ENCODE measurements around the gene COL20A1. TPM values are rescaled to one million over a fixed set of nuclear protein-coding genes. Genes with fewer than 3 reads are reported as not detected.

The COL20A1 gene
- total and polyA plus RNA-seq, 4 donors, result 0.09 to 0.15 TPM; not detected in 2

DNA sequence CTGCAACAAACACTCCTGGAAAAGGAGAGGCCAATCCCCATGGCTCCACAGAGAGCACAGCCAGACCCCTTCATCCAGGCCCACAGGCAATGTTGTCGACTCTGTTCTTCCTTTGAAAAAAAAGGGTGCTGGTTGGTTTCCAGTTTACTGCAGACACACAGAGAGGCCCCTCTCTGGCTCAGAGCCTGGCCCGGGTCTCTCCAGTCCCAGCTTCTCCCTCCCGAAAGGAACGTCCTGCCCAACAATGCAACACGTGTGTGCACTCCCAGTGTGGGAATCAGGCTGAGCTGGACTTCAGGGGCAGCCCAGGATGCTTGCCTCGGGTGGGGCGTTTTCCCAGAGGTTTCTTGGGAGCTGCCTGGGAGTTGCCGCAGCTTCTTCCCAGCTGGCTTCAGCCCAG lies 34.2 kb upstream of the COL20A1 start:
- 24 to 27% methylated on average over 8 of the region's 8 CpGs for WGBS, 2 donors
- H3K36me3 ChIP-seq (ENCODE audit: control insufficient read depth in 1 of 2, insufficient read depth in 2 of 2, low read length in 1 of 2), result no peaks in the 10 kb centered on the region
- no peaks in the 10 kb centered on the region for H3K9me3 ChIP-seq (ENCODE audit: control insufficient read depth, low read length)
- H3K27ac ChIP-seq (ENCODE audit: low read depth in 1 of 2, low read length in 2 of 2), result no peak overlapping the region
- H3K4me1 ChIP-seq (ENCODE audit: control insufficient read depth in 1 of 2, insufficient read depth in 2 of 2, low read length in 2 of 2), result no peaks in the 10 kb centered on the region
- DNase-seq (no peak), ATAC-seq (ENCODE audit: low FRiP score) (no peak)
- no peaks in the 10 kb centered on the region for H3K27me3 ChIP-seq (ENCODE audit: control insufficient read depth in 1 of 2, insufficient read depth in 2 of 2, low read length in 1 of 2)
- intact Hi-C loops (cut with DNase I), result no loop called here
- H3K4me3 ChIP-seq (ENCODE audit: low read length in 2 of 2), result no peak overlapping the region

DNA sequence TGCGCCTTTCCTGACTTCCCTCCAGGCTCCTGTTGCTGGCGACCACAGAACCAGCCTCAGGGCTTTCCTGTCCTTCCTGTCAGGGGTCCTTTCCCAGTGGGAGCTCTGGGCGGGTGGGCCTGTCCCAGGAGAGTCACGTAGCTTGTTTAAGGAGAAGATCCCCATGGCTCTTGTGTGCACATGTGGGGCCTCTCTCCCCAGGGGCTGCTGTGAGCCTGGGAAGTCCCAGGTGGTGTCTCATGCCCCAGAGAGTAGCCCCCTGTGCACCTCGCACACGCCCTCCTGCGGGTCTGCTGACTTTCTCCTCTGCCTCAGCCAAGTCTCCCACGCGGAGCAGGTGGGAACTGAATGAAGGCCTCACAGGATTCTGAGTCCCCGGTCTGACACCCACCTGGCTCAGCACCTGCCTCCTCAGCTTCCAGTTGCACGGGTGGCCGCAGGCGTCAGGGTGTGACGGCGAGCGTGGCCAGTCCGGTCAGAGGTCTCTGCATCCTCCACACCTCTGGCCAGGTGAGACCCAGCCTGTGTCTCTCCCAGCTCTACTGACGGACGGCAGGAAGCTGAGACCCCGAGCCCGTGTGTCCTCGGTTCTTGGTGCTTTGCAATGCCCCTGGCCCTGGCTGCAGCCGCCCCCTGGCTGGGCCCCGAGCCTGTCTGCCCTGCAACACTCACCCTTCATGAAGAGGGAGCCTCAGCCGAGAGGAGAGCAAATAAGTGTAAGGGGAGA lies 33.1 kb upstream of the COL20A1 start:
- intact Hi-C loops (cut with DNase I), result no loop called here

DNA sequence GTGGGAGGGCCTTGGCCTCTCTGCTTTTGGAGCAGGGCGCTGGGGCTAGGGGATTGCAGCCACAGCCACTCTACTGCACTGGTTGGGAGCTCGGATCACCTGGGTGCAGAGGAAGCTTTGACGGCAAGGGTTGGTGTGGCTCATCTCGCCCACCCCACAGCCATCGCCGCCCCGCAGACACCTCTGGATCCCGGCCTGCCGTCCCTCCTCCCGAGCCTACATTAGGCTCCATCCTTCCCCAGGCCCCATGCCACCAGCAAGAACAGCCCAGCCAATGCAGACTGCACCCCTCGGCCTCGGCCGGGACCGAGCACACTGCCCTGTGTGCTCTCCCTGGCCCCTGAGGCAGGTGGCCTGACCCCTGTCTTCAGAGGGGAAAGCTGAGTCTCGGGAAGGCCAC lies 32.5 kb upstream of the COL20A1 start:
- H3K4me1 ChIP-seq (ENCODE audit: control insufficient read depth in 1 of 2, insufficient read depth in 2 of 2, low read length in 2 of 2), result no peaks in the 10 kb centered on the region
- no peaks in the 10 kb centered on the region for H3K27me3 ChIP-seq (ENCODE audit: control insufficient read depth in 1 of 2, insufficient read depth in 2 of 2, low read length in 1 of 2)
- no peak for ATAC-seq (ENCODE audit: low FRiP score)
- intact Hi-C loops (cut with DNase I), result no loop called here
- no peak for DNase-seq
- 89 to 95% methylated on average over 14 to 15 of the region's 15 CpGs for WGBS, 2 donors
- no peak overlapping the region for H3K4me3 ChIP-seq (ENCODE audit: low read length in 2 of 2)
- no peak overlapping the region for H3K27ac ChIP-seq (ENCODE audit: low read depth in 1 of 2, low read length in 2 of 2)
- H3K9me3 ChIP-seq (ENCODE audit: control insufficient read depth, low read length), result no peaks in the 10 kb centered on the region
- no peaks in the 10 kb centered on the region for H3K36me3 ChIP-seq (ENCODE audit: control insufficient read depth in 1 of 2, insufficient read depth in 2 of 2, low read length in 1 of 2)

More for the DNA sequence above, 33.1 kb upstream of the COL20A1 start:
- no peaks in the 10 kb centered on the region for H3K36me3 ChIP-seq (ENCODE audit: control insufficient read depth in 1 of 2, insufficient read depth in 2 of 2, low read length in 1 of 2)
- DNase-seq (no peak), ATAC-seq (ENCODE audit: low FRiP score) (peak; percentile 47)
- 86 to 88% methylated on average over 24 to 25 of the region's 25 CpGs for WGBS, 2 donors
- H3K27me3 ChIP-seq (ENCODE audit: control insufficient read depth in 1 of 2, insufficient read depth in 2 of 2, low read length in 1 of 2), result no peaks in the 10 kb centered on the region
- H3K4me1 ChIP-seq (ENCODE audit: control insufficient read depth in 1 of 2, insufficient read depth in 2 of 2, low read length in 2 of 2), result no peaks in the 10 kb centered on the region
- no peak overlapping the region for H3K27ac ChIP-seq (ENCODE audit: low read depth in 1 of 2, low read length in 2 of 2)
- H3K9me3 ChIP-seq (ENCODE audit: control insufficient read depth, low read length), result no peaks in the 10 kb centered on the region
- H3K4me3 ChIP-seq (ENCODE audit: low read length in 2 of 2), result no peak overlapping the region

DNA sequence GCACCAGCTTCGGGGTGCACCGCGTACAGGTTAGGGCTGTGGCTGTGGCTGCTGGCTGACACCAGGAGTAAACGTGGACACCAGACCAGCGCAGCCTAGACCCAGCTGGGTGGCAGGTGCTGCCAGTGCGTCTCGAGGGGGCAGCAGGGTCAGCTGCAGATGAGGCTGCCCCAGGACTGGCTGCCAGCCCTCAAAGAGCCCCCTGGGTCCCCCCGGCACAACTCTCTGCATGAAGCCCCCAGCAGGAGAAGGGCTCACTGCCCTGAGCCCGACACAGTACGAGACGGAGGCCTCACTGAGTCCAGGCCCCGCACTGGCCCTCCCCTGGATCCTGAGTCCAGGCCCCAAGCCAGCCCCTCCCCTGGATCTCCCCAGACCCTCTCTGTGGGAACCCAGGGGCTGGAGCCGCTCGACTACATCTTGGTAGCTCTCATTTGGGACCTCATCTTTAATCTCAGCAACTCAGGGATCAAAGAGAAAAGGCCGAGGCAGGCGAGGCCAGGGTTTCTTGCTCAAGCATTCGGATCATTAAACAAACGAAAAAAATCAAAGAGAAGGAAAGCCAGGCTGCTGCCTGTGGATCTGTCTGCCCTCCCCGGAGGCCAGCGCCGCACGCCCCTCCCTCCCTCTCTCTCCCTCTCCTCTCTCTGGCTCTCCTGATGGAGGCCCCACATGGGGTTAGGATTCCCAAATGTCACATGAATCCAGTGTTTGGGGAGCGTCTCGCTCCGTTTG lies 31.8 kb upstream of the COL20A1 start:
- no peak overlapping the region for H3K27ac ChIP-seq (ENCODE audit: low read depth in 1 of 2, low read length in 2 of 2)
- no peak overlapping the region for H3K4me3 ChIP-seq (ENCODE audit: low read length in 2 of 2)
- ATAC-seq (ENCODE audit: low FRiP score), result no peak
- no peak for DNase-seq
- H3K4me1 ChIP-seq (ENCODE audit: control insufficient read depth in 1 of 2, insufficient read depth in 2 of 2, low read length in 2 of 2), result no peaks in the 10 kb centered on the region
- H3K9me3 ChIP-seq (ENCODE audit: control insufficient read depth, low read length), result no peaks in the 10 kb centered on the region
- H3K27me3 ChIP-seq (ENCODE audit: control insufficient read depth in 1 of 2, insufficient read depth in 2 of 2, low read length in 1 of 2), result no peaks in the 10 kb centered on the region
- intact Hi-C loops (cut with DNase I), result no loop called here
- H3K36me3 ChIP-seq (ENCODE audit: control insufficient read depth in 1 of 2, insufficient read depth in 2 of 2, low read length in 1 of 2), result no peaks in the 10 kb centered on the region
- 43 to 51% methylated on average over 23 to 25 of the region's 25 CpGs for WGBS, 2 donors

DNA sequence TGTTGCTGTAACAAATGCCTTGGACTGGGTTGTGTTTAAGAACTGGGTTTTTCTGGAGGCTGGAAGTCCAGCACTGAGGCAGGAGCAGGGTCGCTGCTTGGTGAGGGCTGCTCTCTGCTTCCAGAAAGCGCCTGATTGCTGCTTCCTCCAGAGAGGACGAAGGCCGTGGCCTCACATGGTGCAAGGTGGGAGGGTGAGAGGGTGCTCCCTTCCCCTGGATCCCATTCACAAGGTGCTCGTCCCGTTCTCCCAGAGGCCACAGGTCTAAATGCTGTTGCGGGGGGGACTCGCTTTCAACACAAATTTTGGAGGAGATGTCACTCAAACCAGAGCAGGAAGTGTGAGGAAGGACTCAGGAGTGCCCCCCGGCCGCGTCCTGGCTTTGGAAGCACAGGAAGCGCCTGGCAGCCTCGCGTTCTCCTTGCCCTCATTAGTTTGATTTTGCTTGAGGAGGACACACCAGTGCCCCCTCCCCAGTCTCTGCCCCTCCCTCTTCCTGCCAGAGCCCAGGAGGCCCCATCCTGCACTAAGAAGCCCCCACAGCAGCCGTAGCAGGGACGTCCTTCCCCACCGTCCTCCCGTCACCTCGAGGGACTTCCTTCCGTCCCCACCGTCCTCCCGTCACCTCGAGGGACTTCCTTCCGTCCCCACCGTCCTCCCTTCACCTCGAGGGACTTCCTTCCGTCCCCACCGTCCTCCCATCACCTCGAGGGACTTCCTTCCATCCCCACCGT lies 31.0 kb upstream of the COL20A1 start:
- ATAC-seq (ENCODE audit: low FRiP score) (no peak), DNase-seq (no peak)
- H3K4me3 ChIP-seq (ENCODE audit: low read length in 2 of 2), result no peak overlapping the region
- no peaks in the 10 kb centered on the region for H3K36me3 ChIP-seq (ENCODE audit: control insufficient read depth in 1 of 2, insufficient read depth in 2 of 2, low read length in 1 of 2)
- no peak overlapping the region for H3K27ac ChIP-seq (ENCODE audit: low read depth in 1 of 2, low read length in 2 of 2)
- intact Hi-C loops (cut with DNase I), result no loop called here
- no peaks in the 10 kb centered on the region for H3K4me1 ChIP-seq (ENCODE audit: control insufficient read depth in 1 of 2, insufficient read depth in 2 of 2, low read length in 2 of 2)
- H3K27me3 ChIP-seq (ENCODE audit: control insufficient read depth in 1 of 2, insufficient read depth in 2 of 2, low read length in 1 of 2), result no peaks in the 10 kb centered on the region
- H3K9me3 ChIP-seq (ENCODE audit: control insufficient read depth, low read length), result no peaks in the 10 kb centered on the region
- 35 to 41% methylated on average over 28 to 30 of the region's 30 CpGs for WGBS, 2 donors

DNA sequence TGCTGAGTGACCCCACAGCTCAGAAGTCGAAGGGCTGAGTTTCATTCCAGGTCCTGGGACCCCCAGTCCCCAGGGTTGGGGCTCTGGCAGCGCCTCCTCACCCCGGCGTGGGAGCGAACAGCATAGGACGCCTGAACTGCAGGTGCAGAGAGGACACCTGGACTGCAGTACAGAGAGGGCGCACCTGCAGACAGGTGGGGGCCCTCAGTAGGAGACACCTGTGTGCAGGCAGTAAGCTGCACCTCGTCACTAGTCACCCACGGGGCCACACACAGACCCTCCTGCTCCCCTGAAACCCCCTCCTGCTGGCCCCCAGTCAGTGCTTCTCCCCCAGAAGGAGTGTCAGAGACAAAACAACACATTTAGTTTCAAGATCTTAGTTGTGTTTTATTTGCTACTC lies 30.1 kb upstream of the COL20A1 start:
- 77 to 78% methylated on average over 9 of the region's 9 CpGs for WGBS, 2 donors
- H3K27ac ChIP-seq (ENCODE audit: low read depth in 1 of 2, low read length in 2 of 2), result no peak overlapping the region
- H3K27me3 ChIP-seq (ENCODE audit: control insufficient read depth in 1 of 2, insufficient read depth in 2 of 2, low read length in 1 of 2), result no peaks in the 10 kb centered on the region
- intact Hi-C loops (cut with DNase I), result no loop called here
- H3K36me3 ChIP-seq (ENCODE audit: control insufficient read depth in 1 of 2, insufficient read depth in 2 of 2, low read length in 1 of 2), result no peaks in the 10 kb centered on the region
- H3K9me3 ChIP-seq (ENCODE audit: control insufficient read depth, low read length), result no peaks in the 10 kb centered on the region
- no peak overlapping the region for H3K4me3 ChIP-seq (ENCODE audit: low read length in 2 of 2)
- DNase-seq, result no peak
- no peaks in the 10 kb centered on the region for H3K4me1 ChIP-seq (ENCODE audit: control insufficient read depth in 1 of 2, insufficient read depth in 2 of 2, low read length in 2 of 2)
- ATAC-seq (ENCODE audit: low FRiP score), result no peak

DNA sequence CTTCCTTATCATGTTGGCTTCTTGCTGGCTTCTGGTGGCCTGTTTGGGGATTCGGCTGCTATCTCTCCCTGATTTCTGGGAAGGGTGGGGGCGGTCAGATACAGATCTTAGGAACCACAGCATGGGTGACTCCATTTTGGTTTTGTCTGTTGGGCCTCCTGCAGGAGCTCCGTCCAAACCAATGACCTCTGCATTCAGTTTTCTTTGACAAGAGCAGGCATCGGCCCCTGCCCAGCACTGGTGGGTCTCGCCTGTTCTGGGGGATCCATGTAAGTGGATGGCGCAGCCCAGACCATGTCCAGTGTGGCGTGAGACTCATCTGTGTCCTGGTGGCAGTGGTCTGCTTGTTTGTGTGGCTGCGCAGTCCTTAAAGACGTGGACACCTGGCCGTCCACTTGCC lies 29.0 kb upstream of the COL20A1 start:
- Histone ChIP-seq H3K36me3 (ENCODE audit: control insufficient read depth in 1 of 2, insufficient read depth in 2 of 2, low read length in 1 of 2) (no peaks in the 10 kb centered on the region), H3K27ac (ENCODE audit: low read depth in 1 of 2, low read length in 2 of 2) (no peak overlapping the region), H3K4me1 (ENCODE audit: control insufficient read depth in 1 of 2, insufficient read depth in 2 of 2, low read length in 2 of 2) (no peaks in the 10 kb centered on the region), H3K27me3 (ENCODE audit: control insufficient read depth in 1 of 2, insufficient read depth in 2 of 2, low read length in 1 of 2) (no peaks in the 10 kb centered on the region), H3K4me3 (ENCODE audit: low read length in 2 of 2) (no peak overlapping the region), H3K9me3 (ENCODE audit: control insufficient read depth, low read length) (no peaks in the 10 kb centered on the region)
- DNase-seq (no peak), ATAC-seq (ENCODE audit: low FRiP score) (no peak)
- WGBS, 2 donors, result 83 to 84% methylated on average over 10 of the region's 10 CpGs
- intact Hi-C loops (cut with DNase I), result no loop called here

DNA sequence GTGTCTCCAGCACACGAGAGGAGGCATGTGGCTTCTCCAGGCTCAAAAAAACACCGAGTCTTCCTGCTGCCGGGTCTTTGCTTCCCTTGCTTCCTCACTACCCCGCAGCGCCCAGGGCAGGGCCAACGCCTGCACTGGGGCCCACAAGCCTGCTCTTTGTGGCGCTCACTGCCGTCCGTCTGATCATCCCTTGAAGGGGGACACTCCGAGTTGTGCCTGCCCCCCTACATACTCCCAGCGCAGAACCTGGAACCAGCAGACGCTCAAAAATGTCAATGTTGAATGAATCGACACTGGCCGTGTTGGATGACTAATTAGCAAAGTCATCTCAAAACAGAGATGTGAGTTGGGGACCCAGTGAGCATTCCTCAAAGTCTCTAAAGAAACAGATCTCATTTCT lies 28.5 kb upstream of the COL20A1 start:
- no peaks in the 10 kb centered on the region for H3K4me1 ChIP-seq (ENCODE audit: control insufficient read depth in 1 of 2, insufficient read depth in 2 of 2, low read length in 2 of 2)
- no peaks in the 10 kb centered on the region for H3K9me3 ChIP-seq (ENCODE audit: control insufficient read depth, low read length)
- H3K36me3 ChIP-seq (ENCODE audit: control insufficient read depth in 1 of 2, insufficient read depth in 2 of 2, low read length in 1 of 2), result no peaks in the 10 kb centered on the region
- 35 to 36% methylated on average over 14 of the region's 14 CpGs for WGBS, 2 donors
- no peak overlapping the region for H3K27ac ChIP-seq (ENCODE audit: low read depth in 1 of 2, low read length in 2 of 2)
- no peaks in the 10 kb centered on the region for H3K27me3 ChIP-seq (ENCODE audit: control insufficient read depth in 1 of 2, insufficient read depth in 2 of 2, low read length in 1 of 2)
- intact Hi-C loops (cut with DNase I), result no loop called here
- DNase-seq (no peak), ATAC-seq (ENCODE audit: low FRiP score) (no peak)
- no peak overlapping the region for H3K4me3 ChIP-seq (ENCODE audit: low read length in 2 of 2)
